Mesenchymal stem cell (in vitro differentiated cells and primary cell): ENCODE measurements around the gene MNS1.
"Not testable (repeated sequence)": the region's sequence is repeated elsewhere in the genome, so short reads cannot be mapped to it uniquely, and the experiment has no call there.

ENCODE experiments used
- DNase-seq: peaks from one replicate; pipeline ENCODE4 v3.0.0-alpha.2; 2013
- H2AFZ ChIP-seq: one replicate; pipeline ENCODE4 v1.6.1; 2013; ENCODE audit warnings: low read depth, mild to moderate bottlenecking, control low read depth, inconsistent platforms, low read length, moderate library complexity
- H2AK5ac ChIP-seq: 2 replicates; pipeline ENCODE4 v1.6.1; 2013; ENCODE audit warnings: low read length, moderate library complexity, mild to moderate bottlenecking, inconsistent platforms; ENCODE audit not compliant: severe bottlenecking
- H2BK120ac ChIP-seq: one replicate; pipeline ENCODE4 v1.6.1; 2013; ENCODE audit warnings: low read depth, mild to moderate bottlenecking, inconsistent platforms, low read length, moderate library complexity
- H2BK12ac ChIP-seq, 2 experiments: one replicate each; pipeline ENCODE4 v1.6.1; 2013; ENCODE audit warnings: inconsistent platforms in 2 of 2, low read length in 2 of 2, mild to moderate bottlenecking in 2 of 2, moderate library complexity in 2 of 2, control low read depth in 1 of 2
- H2BK15ac ChIP-seq: one replicate; pipeline ENCODE4 v1.6.1; 2013; ENCODE audit warnings: mild to moderate bottlenecking, low read depth, inconsistent platforms; ENCODE audit not compliant: poor library complexity, severe bottlenecking
- H2BK5ac ChIP-seq: 2 replicates; pipeline ENCODE4 v1.6.1; 2013; ENCODE audit warnings: low read depth, mild to moderate bottlenecking, low read length, control low read depth, inconsistent platforms; ENCODE audit not compliant: poor library complexity, severe bottlenecking
- H3K14ac ChIP-seq, 2 experiments: one replicate each; pipeline ENCODE4 v1.6.1; 2013; ENCODE audit warnings: inconsistent platforms in 2 of 2, low read length in 2 of 2, control low read depth in 1 of 2, mild to moderate bottlenecking in 1 of 2, moderate library complexity in 1 of 2
- H3K18ac ChIP-seq, 2 experiments: one replicate each; pipeline ENCODE4 v1.6.1; 2013; ENCODE audit warnings: inconsistent platforms in 2 of 2, low read length in 2 of 2, control low read depth in 1 of 2, low read depth in 1 of 2, mild to moderate bottlenecking in 1 of 2
- H3K23ac ChIP-seq, 2 experiments: one replicate each; pipeline ENCODE4 v1.6.1; 2013; ENCODE audit warnings: inconsistent platforms in 2 of 2, low read length in 2 of 2, mild to moderate bottlenecking in 2 of 2, moderate library complexity in 2 of 2, control low read depth in 1 of 2
- H3K27ac ChIP-seq: 2 replicates; pipeline ENCODE4 v1.5.1; 2013; ENCODE audit warnings: mild to moderate bottlenecking, moderate library complexity, low read length, control low read depth, inconsistent platforms; ENCODE audit not compliant: poor library complexity, severe bottlenecking
- H3K27me3 ChIP-seq, 2 experiments: 2 replicates each; pipeline versions ENCODE4 v1.6.1 to v1.7.0; 2013; ENCODE audit warnings: low read length in 2 of 2, mild to moderate bottlenecking in 2 of 2, moderate library complexity in 2 of 2, control low read depth in 1 of 2, inconsistent platforms in 1 of 2; ENCODE audit not compliant: control insufficient read depth in 1 of 2, insufficient read depth in 1 of 2
- H3K36me3 ChIP-seq, 2 experiments: 2 replicates each; pipeline versions ENCODE4 v1.6.1 to v1.7.0; 2013; ENCODE audit warnings: low read length in 2 of 2, control low read depth in 1 of 2, inconsistent platforms in 1 of 2, low read depth in 1 of 2, mild to moderate bottlenecking in 1 of 2; ENCODE audit not compliant: insufficient read depth in 2 of 2, control insufficient read depth in 1 of 2
- H3K4ac ChIP-seq, 2 experiments: one replicate each; pipeline ENCODE4 v1.6.1; 2013; ENCODE audit warnings: inconsistent platforms in 2 of 2, low read length in 2 of 2, mild to moderate bottlenecking in 2 of 2, moderate library complexity in 2 of 2, control low read depth in 1 of 2, low read depth in 1 of 2
- H3K4me1 ChIP-seq: 2 replicates; pipeline ENCODE4 v1.6.1; 2013; ENCODE audit warnings: low read depth, low read length, control low read depth; ENCODE audit not compliant: control insufficient read depth, insufficient read depth
- H3K4me2 ChIP-seq: 2 replicates; pipeline ENCODE4 v1.6.1; 2013; ENCODE audit warnings: low read length, mild to moderate bottlenecking, inconsistent platforms; ENCODE audit not compliant: poor library complexity, severe bottlenecking
- H3K4me3 ChIP-seq, 2 experiments: 2 replicates each; pipeline versions ENCODE4 v1.5.1 to v1.7.0; 2013; ENCODE audit warnings: low read length in 2 of 2, mild to moderate bottlenecking in 2 of 2, control low read depth in 1 of 2, low read depth in 1 of 2; ENCODE audit not compliant: insufficient read depth in 1 of 2
- H3K79me1 ChIP-seq: replicated peaks from 2 replicates; pipeline ENCODE4 v1.6.1; 2013; ENCODE audit warnings: mild to moderate bottlenecking, control low read depth, low read length, inconsistent platforms; ENCODE audit not compliant: poor library complexity, severe bottlenecking
- H3K9ac ChIP-seq: 2 replicates; pipeline ENCODE4 v1.7.0; 2013; ENCODE audit warnings: mild to moderate bottlenecking, low read length, moderate library complexity
- H3K9me3 ChIP-seq: 2 replicates; pipeline ENCODE4 v1.7.0; 2013; ENCODE audit warnings: mild to moderate bottlenecking, low read length; ENCODE audit not compliant: control insufficient read depth
- H4K8ac ChIP-seq: one replicate; pipeline ENCODE4 v1.6.1; 2013; ENCODE audit warnings: inconsistent platforms, mild to moderate bottlenecking, low read length, moderate library complexity
- H4K91ac ChIP-seq: one replicate; pipeline ENCODE4 v1.6.1; 2013; ENCODE audit warnings: mild to moderate bottlenecking, low read length, inconsistent platforms
- WGBS: methylation state at CpG from one replicate; pipeline ENCODE4 v1.1.7; 2013; ENCODE audit warnings: mixed read lengths; 5-methylcytosine and 5-hydroxymethylcytosine counted together

MNS1 gene

DNA sequence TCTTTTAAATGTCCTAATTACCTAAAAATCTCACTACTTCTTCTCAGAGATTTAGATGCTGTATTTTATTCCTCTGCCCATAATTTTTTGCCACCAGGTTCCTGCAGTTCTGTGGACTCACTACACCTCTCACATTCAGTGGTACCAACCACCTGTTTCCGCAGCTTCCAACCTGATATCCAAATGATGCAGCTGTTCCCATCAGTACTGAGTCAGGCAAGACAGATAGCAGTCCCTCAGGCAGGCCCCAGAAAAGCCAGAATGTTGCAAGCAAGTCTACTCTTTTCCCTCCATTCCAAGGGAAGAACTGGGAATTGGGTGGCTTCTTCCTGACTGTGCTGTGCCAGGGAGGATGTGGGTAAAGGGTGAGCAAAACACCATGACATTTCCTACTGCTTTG is 39.0 kb downstream of the MNS1 start:
- Histone ChIP-seq H3K4me1 (no peaks in the 10 kb centered on the region), H3K14ac (no peak overlapping the region), H3K27me3 (no peaks in the 10 kb centered on the region), H3K18ac (no peak overlapping the region), H2BK5ac (no peak overlapping the region), H3K4me2 (no peak overlapping the region), H2AK5ac (no peak overlapping the region), H2BK120ac (no peak overlapping the region), H3K9me3 (peaks cover 3% of the 10 kb centered on the region), H3K9ac (no peak overlapping the region), H3K79me1 (no peaks in the 10 kb centered on the region), H3K4ac (no peak overlapping the region), H2BK12ac (no peak overlapping the region), H3K36me3 (peaks cover 3 to 16% of the 10 kb centered on the region in 2 experiments), H3K23ac (no peak overlapping the region), H4K91ac (no peak overlapping the region), H3K27ac (no peak overlapping the region), H2BK15ac (no peak overlapping the region), H3K4me3 (no peak overlapping the region), H2AFZ (no peak overlapping the region), H4K8ac (no peak overlapping the region)
- DNase-seq = no peak
- 100% methylated on average over 1 of the region's 1 CpG for WGBS

- Histone ChIP-seq H3K79me1 (no peaks in the 10 kb centered on the region), H3K4ac (no peak overlapping the region), H3K27ac (no peak overlapping the region), H3K4me3 (no peak overlapping the region), H2AFZ (no peak overlapping the region), H3K27me3 (no peaks in the 10 kb centered on the region), H2BK5ac (no peak overlapping the region), H3K4me1 (no peaks in the 10 kb centered on the region), H3K23ac (no peak overlapping the region), H3K36me3 (peaks cover 0 to 12% of the 10 kb centered on the region in 2 experiments), H4K8ac (no peak overlapping the region), H4K91ac (no peak overlapping the region), H3K9me3 (peaks cover 3% of the 10 kb centered on the region), H3K9ac (no peak overlapping the region), H2BK15ac (no peak overlapping the region), H3K4me2 (no peak overlapping the region), H3K18ac (no peak overlapping the region), H2BK120ac (no peak overlapping the region), H2AK5ac (no peak overlapping the region), H3K14ac (no peak overlapping the region), H2BK12ac (no peak overlapping the region)
- no peak for DNase-seq
Measured at GRCh38 chr15:56425276-56425675, 39.7 kb downstream of the MNS1 start.

- H3K14ac ChIP-seq, H3K4me1 ChIP-seq, H3K27me3 ChIP-seq, DNase-seq, H3K23ac ChIP-seq, H3K9me3 ChIP-seq, H4K91ac ChIP-seq, H2AK5ac ChIP-seq, H3K4me3 ChIP-seq, H4K8ac ChIP-seq, H2BK15ac ChIP-seq, H2BK120ac ChIP-seq, H2BK12ac ChIP-seq, H3K4me2 ChIP-seq, H3K36me3 ChIP-seq, H3K9ac ChIP-seq, H3K18ac ChIP-seq, H3K79me1 ChIP-seq, H3K27ac ChIP-seq, H3K4ac ChIP-seq, H2BK5ac ChIP-seq, H2AFZ ChIP-seq: not testable (repeated sequence)
- WGBS = no CpG with 5 or more reads among the region's 1 CpG
Measured at GRCh38 chr15:56413114-56413733, 51.7 kb downstream of the MNS1 start.

- Histone ChIP-seq H3K27ac (no peak overlapping the region), H2BK5ac (no peak overlapping the region), H3K23ac (no peak overlapping the region), H3K4me1 (no peaks in the 10 kb centered on the region), H4K91ac (no peak overlapping the region), H3K27me3 (no peaks in the 10 kb centered on the region), H3K14ac (no peak overlapping the region), H3K4me2 (no peak overlapping the region), H3K4ac (no peak overlapping the region), H4K8ac (no peak overlapping the region), H2AK5ac (no peak overlapping the region), H3K36me3 (no peaks in the 10 kb centered on the region), H3K9ac (no peak overlapping the region), H2BK15ac (no peak overlapping the region), H3K79me1 (no peaks in the 10 kb centered on the region), H3K4me3 (no peak overlapping the region), H2AFZ (no peak overlapping the region), H2BK12ac (no peak overlapping the region), H2BK120ac (no peak overlapping the region), H3K9me3 (no peaks in the 10 kb centered on the region), H3K18ac (no peak overlapping the region)
- DNase-seq = no peak
- 79% methylated on average over 2 of the region's 2 CpGs for WGBS
Measured at GRCh38 chr15:56411122-56411749, 53.7 kb downstream of the MNS1 start.
